ENCODE measurements around the gene CLRN1.

DNA sequence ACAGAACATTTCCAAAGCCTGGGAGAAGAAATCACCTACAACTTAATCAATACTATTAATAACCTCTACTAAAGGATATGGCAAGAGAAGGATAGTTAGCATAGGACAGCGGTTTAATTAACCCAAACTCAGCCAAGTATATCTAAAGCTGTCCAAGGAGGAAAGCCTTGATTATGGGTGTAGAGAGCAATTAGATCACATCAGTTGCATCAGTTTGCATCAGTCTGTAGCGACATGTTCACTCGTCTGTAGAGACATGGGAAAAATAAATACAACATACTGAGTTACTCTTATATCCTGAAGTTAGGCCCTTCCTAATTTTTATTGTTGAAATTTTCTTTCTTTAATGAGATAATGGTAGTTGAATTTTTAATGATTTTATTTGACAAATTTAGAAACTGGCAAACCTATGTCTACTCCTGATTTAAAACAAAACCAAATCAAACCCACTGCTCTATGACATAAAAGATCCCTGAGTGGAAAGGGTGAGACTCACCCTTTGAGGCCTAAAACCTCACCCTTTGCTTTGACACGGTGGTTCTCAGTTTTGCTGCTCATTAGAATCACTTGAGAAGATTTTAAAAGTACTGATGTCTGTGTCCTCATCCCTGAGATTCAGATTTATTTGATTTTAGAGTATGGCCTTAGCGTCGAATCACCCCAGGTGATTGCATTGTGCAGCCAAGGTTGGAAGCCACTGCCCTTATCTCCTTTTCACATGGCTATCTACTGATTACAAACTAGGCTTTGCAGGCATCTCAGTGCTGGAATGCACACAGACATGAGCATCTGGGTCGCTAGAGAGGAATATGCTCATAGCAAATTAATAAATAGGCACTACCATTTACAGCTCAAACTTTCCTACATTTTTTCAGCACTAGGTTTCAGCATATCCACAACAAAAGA, 2.8 kb upstream of the CLRN1 start:
- TF ChIP-seq CTCF (conservative IDR thresholded peaks at IDR 0.05) (no peak), EZH2 (IDR thresholded peaks at IDR 0.05; ENCODE audit: low read depth) (no peak)

Data from PC-9 (cell line).